ENCODE data around the gene DOCK3. TPM values are rescaled to one million over a fixed set of nuclear protein-coding genes. Genes with fewer than 3 reads are reported as not detected.
"Not testable (repeated sequence)": the region's sequence is repeated elsewhere in the genome, so short reads cannot be mapped to it uniquely, and the experiment has no call there.

DOCK3 gene
- total and polyA plus RNA-seq, 4 donors: 0.01 to 0.08 (median 0.06) TPM; not detected in 1

GRCh38 chr3:50862221-50862620 lies 187.5 kb downstream of the DOCK3 start:
- Histone ChIP-seq H3K27ac (ENCODE audit: low read depth in 1 of 2, low read length in 2 of 2) (no peak overlapping the region), H3K4me1 (ENCODE audit: control insufficient read depth in 4 of 4, insufficient read depth in 4 of 4, low read length in 3 of 4) (no peaks in the 10 kb centered on the region), H3K9ac (ENCODE audit: low read depth in 1 of 2, low read length in 2 of 2) (no peak overlapping the region), H3K4me3 (ENCODE audit: low read depth in 1 of 3, low read length in 3 of 3) (no peak overlapping the region), H3K36me3 (ENCODE audit: control insufficient read depth in 4 of 4, insufficient read depth in 3 of 4, low read depth in 1 of 4, low read length in 3 of 4) (no peaks in the 10 kb centered on the region), H3K9me3 (ENCODE audit: control insufficient read depth in 4 of 4, low read length in 3 of 4) (no peaks in the 10 kb centered on the region), H3K27me3 (ENCODE audit: control insufficient read depth in 4 of 4, insufficient read depth in 4 of 4, low read length in 3 of 4) (peaks cover 0 to 5% (median 0%) of the 10 kb centered on the region in 4 donors)
- no peak for DNase-seq (ENCODE audit: low spot score)
- WGBS: 66% methylated on average over 3 of the region's 3 CpGs
- TF ChIP-seq FOXA1 (IDR thresholded peaks at IDR 0.05) (no peak), HNF4A (conservative IDR thresholded peaks at IDR 0.05) (no peak), SP1 (IDR thresholded peaks at IDR 0.05) (no peak), FOXA2 (IDR thresholded peaks at IDR 0.05) (no peak), NR2F2 (IDR thresholded peaks at IDR 0.05) (no peak), RAD21 (IDR thresholded peaks at IDR 0.05) (no peak), YY1 (IDR thresholded peaks at IDR 0.05) (no peak), JUND (IDR thresholded peaks at IDR 0.05) (no peak), MAX (IDR thresholded peaks at IDR 0.05) (no peak)
- TF ChIP-seq, protein P1, sequence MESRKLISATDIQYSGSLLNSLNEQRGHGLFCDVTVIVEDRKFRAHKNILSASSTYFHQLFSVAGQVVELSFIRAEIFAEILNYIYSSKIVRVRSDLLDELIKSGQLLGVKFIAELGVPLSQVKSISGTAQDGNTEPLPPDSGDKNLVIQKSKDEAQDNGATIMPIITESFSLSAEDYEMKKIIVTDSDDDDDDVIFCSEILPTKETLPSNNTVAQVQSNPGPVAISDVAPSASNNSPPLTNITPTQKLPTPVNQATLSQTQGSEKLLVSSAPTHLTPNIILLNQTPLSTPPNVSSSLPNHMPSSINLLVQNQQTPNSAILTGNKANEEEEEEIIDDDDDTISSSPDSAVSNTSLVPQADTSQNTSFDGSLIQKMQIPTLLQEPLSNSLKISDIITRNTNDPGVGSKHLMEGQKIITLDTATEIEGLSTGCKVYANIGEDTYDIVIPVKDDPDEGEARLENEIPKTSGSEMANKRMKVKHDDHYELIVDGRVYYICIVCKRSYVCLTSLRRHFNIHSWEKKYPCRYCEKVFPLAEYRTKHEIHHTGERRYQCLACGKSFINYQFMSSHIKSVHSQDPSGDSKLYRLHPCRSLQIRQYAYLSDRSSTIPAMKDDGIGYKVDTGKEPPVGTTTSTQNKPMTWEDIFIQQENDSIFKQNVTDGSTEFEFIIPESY (IDR thresholded peaks at IDR 0.05): no peak

DNA sequence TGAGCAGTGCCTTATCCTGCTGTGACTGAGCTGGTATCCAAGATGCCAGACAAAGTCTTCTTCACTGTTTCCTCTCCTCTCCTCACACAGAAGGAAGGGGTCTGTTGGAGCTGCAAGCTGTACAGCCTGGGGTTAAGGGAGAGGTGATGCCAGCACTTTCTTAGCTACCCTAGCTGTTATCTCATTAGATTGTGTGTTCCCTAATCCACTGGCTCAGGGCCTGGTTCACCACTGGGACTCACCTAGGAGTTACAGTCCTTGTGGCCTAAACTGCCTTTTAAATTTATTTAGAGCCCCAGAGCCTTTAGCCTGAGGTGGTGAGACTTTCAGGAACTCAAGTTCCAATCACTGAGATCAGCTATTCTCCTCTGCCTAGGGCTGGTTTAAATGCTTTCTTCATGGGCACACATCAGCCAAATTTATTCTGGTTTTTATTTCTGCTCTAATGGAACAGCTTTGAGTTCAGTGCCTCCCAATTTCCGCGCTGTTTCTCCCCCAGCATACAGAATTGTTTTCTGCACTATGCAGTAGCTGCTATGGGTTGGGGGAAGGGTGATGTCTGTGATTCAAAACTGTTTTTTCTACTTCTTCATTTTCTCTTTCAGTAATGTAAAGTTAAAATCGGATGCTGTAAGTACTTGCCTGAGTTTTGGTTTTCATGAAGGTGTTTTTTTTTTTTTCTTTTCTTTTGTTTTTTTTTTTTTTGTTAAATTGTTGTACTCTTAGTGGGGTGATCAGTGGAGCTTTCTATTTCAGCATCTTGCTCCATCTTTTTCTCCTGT lies 198.8 kb downstream of the DOCK3 start:
- no peak overlapping the region for H3K4me3 ChIP-seq (ENCODE audit: low read depth in 1 of 3, low read length in 3 of 3)
- H3K9ac ChIP-seq (ENCODE audit: low read depth in 1 of 2, low read length in 2 of 2): no peak overlapping the region
- H3K4me1 ChIP-seq (ENCODE audit: control insufficient read depth in 4 of 4, insufficient read depth in 4 of 4, low read length in 3 of 4): no peaks in the 10 kb centered on the region
- no peaks in the 10 kb centered on the region for H3K9me3 ChIP-seq (ENCODE audit: control insufficient read depth in 4 of 4, low read length in 3 of 4)
- no peak overlapping the region for H3K27ac ChIP-seq (ENCODE audit: low read depth in 1 of 2, low read length in 2 of 2)
- H3K27me3 ChIP-seq (ENCODE audit: control insufficient read depth in 4 of 4, insufficient read depth in 4 of 4, low read length in 3 of 4): no peaks in the 10 kb centered on the region
- no peak for TF ChIP-seq TAF1 (conservative IDR thresholded peaks at IDR 0.05)
- no peak for TF ChIP-seq JUND (IDR thresholded peaks at IDR 0.05)
- TF ChIP-seq SP1 (IDR thresholded peaks at IDR 0.05): no peak
- TF ChIP-seq FOXA1 (IDR thresholded peaks at IDR 0.05): no peak
- 82% methylated on average over 3 of the region's 3 CpGs for WGBS
- H3K36me3 ChIP-seq (ENCODE audit: control insufficient read depth in 4 of 4, insufficient read depth in 3 of 4, low read depth in 1 of 4, low read length in 3 of 4): no peaks in the 10 kb centered on the region
- DNase-seq (ENCODE audit: low spot score): no peak

DNA sequence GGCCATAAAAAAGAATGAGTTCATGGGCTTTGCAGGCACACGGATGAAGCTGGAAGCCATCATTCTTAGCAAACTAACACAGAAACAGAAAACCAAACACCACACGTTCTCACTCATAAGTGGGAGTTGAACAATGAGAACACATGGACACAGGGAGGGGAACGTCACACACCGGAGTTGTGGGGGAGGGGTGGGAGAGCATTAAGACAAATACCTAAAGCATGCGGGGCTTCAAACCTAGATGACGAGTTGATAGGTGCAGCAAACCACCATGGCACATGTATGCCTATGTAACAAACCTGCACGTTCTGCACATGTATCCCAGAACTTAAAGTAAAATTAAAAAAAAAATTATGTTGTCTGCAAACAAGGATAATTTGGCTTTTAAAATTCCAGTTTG lies 200.1 kb downstream of the DOCK3 start:
- WGBS: 48% methylated on average over 7 of the region's 7 CpGs
- H3K4me1 ChIP-seq (ENCODE audit: control insufficient read depth in 4 of 4, insufficient read depth in 4 of 4, low read length in 3 of 4); H3K27ac ChIP-seq (ENCODE audit: low read depth in 1 of 2, low read length in 2 of 2); H3K27me3 ChIP-seq (ENCODE audit: control insufficient read depth in 4 of 4, insufficient read depth in 4 of 4, low read length in 3 of 4); H3K36me3 ChIP-seq (ENCODE audit: control insufficient read depth in 4 of 4, insufficient read depth in 3 of 4, low read depth in 1 of 4, low read length in 3 of 4); H3K4me3 ChIP-seq (ENCODE audit: low read depth in 1 of 3, low read length in 3 of 3); DNase-seq (ENCODE audit: low spot score); H3K9ac ChIP-seq (ENCODE audit: low read depth in 1 of 2, low read length in 2 of 2); H3K9me3 ChIP-seq (ENCODE audit: control insufficient read depth in 4 of 4, low read length in 3 of 4): not testable (repeated sequence)

DNA sequence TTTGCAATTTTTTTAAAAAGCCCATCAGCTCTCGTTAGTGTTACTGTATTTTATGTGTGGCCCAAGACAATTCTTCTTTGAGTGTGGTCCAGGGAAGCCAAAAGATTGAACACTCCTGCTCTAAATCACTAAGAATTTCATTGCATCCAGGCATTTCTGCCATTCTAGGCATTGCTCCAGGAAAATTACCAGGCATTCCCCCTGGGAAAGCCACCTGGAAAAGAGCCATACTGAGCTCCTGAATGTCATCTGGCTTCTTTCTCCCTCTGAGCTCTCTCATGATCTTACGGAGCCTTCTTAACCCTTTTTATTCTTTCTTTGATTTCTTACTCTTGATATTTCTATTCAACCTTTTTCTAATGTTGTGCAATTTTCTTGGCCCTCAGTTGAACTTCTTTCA lies 202.2 kb downstream of the DOCK3 start:
- Histone ChIP-seq H3K27me3 (ENCODE audit: control insufficient read depth in 4 of 4, insufficient read depth in 4 of 4, low read length in 3 of 4) (no peaks in the 10 kb centered on the region), H3K9me3 (ENCODE audit: control insufficient read depth in 4 of 4, low read length in 3 of 4) (no peaks in the 10 kb centered on the region), H3K9ac (ENCODE audit: low read depth in 1 of 2, low read length in 2 of 2) (no peak overlapping the region), H3K4me3 (ENCODE audit: low read depth in 1 of 3, low read length in 3 of 3) (no peak overlapping the region), H3K36me3 (ENCODE audit: control insufficient read depth in 4 of 4, insufficient read depth in 3 of 4, low read depth in 1 of 4, low read length in 3 of 4) (no peaks in the 10 kb centered on the region), H3K27ac (ENCODE audit: low read depth in 1 of 2, low read length in 2 of 2) (no peak overlapping the region), H3K4me1 (ENCODE audit: control insufficient read depth in 4 of 4, insufficient read depth in 4 of 4, low read length in 3 of 4) (no peaks in the 10 kb centered on the region)
- 75% methylated on average over 2 of the region's 2 CpGs for WGBS
- no peak for DNase-seq (ENCODE audit: low spot score)
- TF ChIP-seq, protein P2, sequence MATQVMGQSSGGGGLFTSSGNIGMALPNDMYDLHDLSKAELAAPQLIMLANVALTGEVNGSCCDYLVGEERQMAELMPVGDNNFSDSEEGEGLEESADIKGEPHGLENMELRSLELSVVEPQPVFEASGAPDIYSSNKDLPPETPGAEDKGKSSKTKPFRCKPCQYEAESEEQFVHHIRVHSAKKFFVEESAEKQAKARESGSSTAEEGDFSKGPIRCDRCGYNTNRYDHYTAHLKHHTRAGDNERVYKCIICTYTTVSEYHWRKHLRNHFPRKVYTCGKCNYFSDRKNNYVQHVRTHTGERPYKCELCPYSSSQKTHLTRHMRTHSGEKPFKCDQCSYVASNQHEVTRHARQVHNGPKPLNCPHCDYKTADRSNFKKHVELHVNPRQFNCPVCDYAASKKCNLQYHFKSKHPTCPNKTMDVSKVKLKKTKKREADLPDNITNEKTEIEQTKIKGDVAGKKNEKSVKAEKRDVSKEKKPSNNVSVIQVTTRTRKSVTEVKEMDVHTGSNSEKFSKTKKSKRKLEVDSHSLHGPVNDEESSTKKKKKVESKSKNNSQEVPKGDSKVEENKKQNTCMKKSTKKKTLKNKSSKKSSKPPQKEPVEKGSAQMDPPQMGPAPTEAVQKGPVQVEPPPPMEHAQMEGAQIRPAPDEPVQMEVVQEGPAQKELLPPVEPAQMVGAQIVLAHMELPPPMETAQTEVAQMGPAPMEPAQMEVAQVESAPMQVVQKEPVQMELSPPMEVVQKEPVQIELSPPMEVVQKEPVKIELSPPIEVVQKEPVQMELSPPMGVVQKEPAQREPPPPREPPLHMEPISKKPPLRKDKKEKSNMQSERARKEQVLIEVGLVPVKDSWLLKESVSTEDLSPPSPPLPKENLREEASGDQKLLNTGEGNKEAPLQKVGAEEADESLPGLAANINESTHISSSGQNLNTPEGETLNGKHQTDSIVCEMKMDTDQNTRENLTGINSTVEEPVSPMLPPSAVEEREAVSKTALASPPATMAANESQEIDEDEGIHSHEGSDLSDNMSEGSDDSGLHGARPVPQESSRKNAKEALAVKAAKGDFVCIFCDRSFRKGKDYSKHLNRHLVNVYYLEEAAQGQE (IDR thresholded peaks at IDR 0.05): no peak
- TF ChIP-seq HNF4A (conservative IDR thresholded peaks at IDR 0.05) (no peak), FOXA2 (IDR thresholded peaks at IDR 0.05) (no peak), GABPA (IDR thresholded peaks at IDR 0.05 in 1 of 2, conservative IDR thresholded peaks at IDR 0.05 in 1 of 2) (no peak), HNF4G (IDR thresholded peaks at IDR 0.05) (no peak), MAX (IDR thresholded peaks at IDR 0.05) (no peak), RXRA (IDR thresholded peaks at IDR 0.05) (no peak)
- TF ChIP-seq, protein P3, sequence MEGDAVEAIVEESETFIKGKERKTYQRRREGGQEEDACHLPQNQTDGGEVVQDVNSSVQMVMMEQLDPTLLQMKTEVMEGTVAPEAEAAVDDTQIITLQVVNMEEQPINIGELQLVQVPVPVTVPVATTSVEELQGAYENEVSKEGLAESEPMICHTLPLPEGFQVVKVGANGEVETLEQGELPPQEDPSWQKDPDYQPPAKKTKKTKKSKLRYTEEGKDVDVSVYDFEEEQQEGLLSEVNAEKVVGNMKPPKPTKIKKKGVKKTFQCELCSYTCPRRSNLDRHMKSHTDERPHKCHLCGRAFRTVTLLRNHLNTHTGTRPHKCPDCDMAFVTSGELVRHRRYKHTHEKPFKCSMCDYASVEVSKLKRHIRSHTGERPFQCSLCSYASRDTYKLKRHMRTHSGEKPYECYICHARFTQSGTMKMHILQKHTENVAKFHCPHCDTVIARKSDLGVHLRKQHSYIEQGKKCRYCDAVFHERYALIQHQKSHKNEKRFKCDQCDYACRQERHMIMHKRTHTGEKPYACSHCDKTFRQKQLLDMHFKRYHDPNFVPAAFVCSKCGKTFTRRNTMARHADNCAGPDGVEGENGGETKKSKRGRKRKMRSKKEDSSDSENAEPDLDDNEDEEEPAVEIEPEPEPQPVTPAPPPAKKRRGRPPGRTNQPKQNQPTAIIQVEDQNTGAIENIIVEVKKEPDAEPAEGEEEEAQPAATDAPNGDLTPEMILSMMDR (IDR thresholded peaks at IDR 0.05; ENCODE audit: low read depth, low read length, missing input control): no peak

Data from liver (tissue), 9 donors.